WTC11 (cell line): Measurements from ENCODE around the gene CREB3. TPM values are rescaled to one million over a fixed set of nuclear protein-coding genes. Genes with fewer than 3 reads are reported as not detected.
A peak's percentile ranks its signal among the peaks of the same experiment; 100 is the strongest.

Experiments
- ATAC-seq: fragments of 200-7000 bp; cut with Tn5 transposase; 2 replicates; pipeline ENCODE4 v1.10.0; 2021; ENCODE audit warnings: mild to moderate bottlenecking, moderate library complexity
- CTCF ChIA-PET: fragments of 300-600 bp; sonication (Branson Sonifier 250); formaldehyde crosslinking; loops from one replicate; lab custom pipeline; 2021; ENCODE audit warnings: antibody characterized with exemption; lab: Charles Lee
- POLR2A ChIA-PET: fragments of 350-600 bp; sonication (Branson Sonifier 250); formaldehyde crosslinking; loops from one replicate; lab custom pipeline; 2021; ENCODE audit warnings: antibody characterized with exemption; lab: Charles Lee
- DNase-seq: peaks from one replicate; pipeline ENCODE4 v3.0.0; 2021; ENCODE audit warnings: low spot score
- H3K27ac Mint-ChIP-seq: 2 replicates; pipeline ENCODE4 v1.8.0; 2021; ENCODE audit warnings: mixed read lengths
- H3K27me3 Mint-ChIP-seq: 2 replicates; pipeline ENCODE4 v1.8.0; 2021; ENCODE audit warnings: low read depth, mild to moderate bottlenecking, moderate library complexity, mixed read lengths
- H3K36me3 Mint-ChIP-seq: 2 replicates; pipeline ENCODE4 v1.8.0; 2021; ENCODE audit warnings: mixed read lengths
- H3K4me1 Mint-ChIP-seq: 2 replicates; pipeline ENCODE4 v1.8.0; 2022; ENCODE audit warnings: mixed read lengths
- H3K4me3 Mint-ChIP-seq: 2 replicates; pipeline ENCODE4 v1.8.0; 2021; ENCODE audit warnings: mild to moderate bottlenecking, moderate library complexity, mixed read lengths
- H3K9me3 Mint-ChIP-seq: 2 replicates; pipeline ENCODE4 v1.8.0; 2021; ENCODE audit warnings: mixed read lengths
- ATF1 ChIP-seq: sonication (generic); formaldehyde crosslinking; IDR thresholded peaks from 2 replicates; pipeline ENCODE4 v1.8.1; 2023; ENCODE audit warnings: mild to moderate bottlenecking, moderate library complexity, missing genetic modification reagents
- CBFB ChIP-seq: sonication (generic); formaldehyde crosslinking; IDR thresholded peaks from 2 replicates; pipeline ENCODE4 v1.8.1; 2022; ENCODE audit warnings: mild to moderate bottlenecking, low read depth, missing genetic modification reagents
- ELF4 ChIP-seq: sonication (generic); formaldehyde crosslinking; IDR thresholded peaks from 2 replicates; pipeline ENCODE4 v1.8.1; 2022; ENCODE audit warnings: low read depth, mild to moderate bottlenecking, moderate library complexity, missing genetic modification reagents
- EMX1 ChIP-seq: fragments of 250-450 bp; sonication (Bioruptor Pico); IDR thresholded peaks from 2 replicates; pipeline ENCODE4 v1.8.0; 2021; ENCODE audit warnings: mild to moderate bottlenecking
- FOXK1 ChIP-seq: sonication (generic); formaldehyde crosslinking; IDR thresholded peaks from 2 replicates; pipeline ENCODE4 v1.8.0; 2022; ENCODE audit warnings: mild to moderate bottlenecking, moderate library complexity, missing genetic modification reagents
- IRF2 ChIP-seq: sonication (generic); formaldehyde crosslinking; IDR thresholded peaks from 2 replicates; pipeline ENCODE4 v1.8.0; 2022; ENCODE audit warnings: low read depth, missing genetic modification reagents, borderline replicate concordance
- JAZF1 ChIP-seq: fragments of 250-450 bp; sonication (Bioruptor Pico); IDR thresholded peaks from 2 replicates; pipeline ENCODE4 v1.9.0; 2021; ENCODE audit warnings: moderate library complexity, mild to moderate bottlenecking, inconsistent platforms
- MYBL2 ChIP-seq: sonication (generic); formaldehyde crosslinking; IDR thresholded peaks from 2 replicates; pipeline ENCODE4 v1.8.1; 2023; ENCODE audit warnings: mild to moderate bottlenecking, moderate library complexity, missing genetic modification reagents
- NFATC4 ChIP-seq: fragments of 250-450 bp; sonication (Bioruptor Pico); IDR thresholded peaks from 2 replicates; pipeline ENCODE4 v1.9.0; 2021; ENCODE audit warnings: mild to moderate bottlenecking
- NR1H2 ChIP-seq: sonication (generic); formaldehyde crosslinking; IDR thresholded peaks from 2 replicates; pipeline ENCODE4 v1.9.0; 2021; ENCODE audit warnings: mild to moderate bottlenecking, moderate library complexity, missing genetic modification reagents
- SMAD3 ChIP-seq: sonication (generic); formaldehyde crosslinking; IDR thresholded peaks from 2 replicates; pipeline ENCODE4 v1.8.0; 2022; ENCODE audit warnings: missing genetic modification reagents, mild to moderate bottlenecking, borderline replicate concordance
- TEAD4 ChIP-seq: sonication (generic); formaldehyde crosslinking; IDR thresholded peaks from 2 replicates; pipeline ENCODE4 v1.8.0; 2022; ENCODE audit warnings: mild to moderate bottlenecking, missing genetic modification reagents
- ZNF263 ChIP-seq: sonication (generic); formaldehyde crosslinking; IDR thresholded peaks from 2 replicates; pipeline ENCODE4 v1.8.1; 2022; ENCODE audit warnings: low read depth, mild to moderate bottlenecking, moderate library complexity, missing genetic modification reagents
- ZNF396 ChIP-seq: fragments of 250-450 bp; sonication (Bioruptor Pico); IDR thresholded peaks from 2 replicates; pipeline ENCODE4 v1.8.0; 2021; ENCODE audit warnings: mild to moderate bottlenecking, moderate library complexity, borderline replicate concordance
- ZNF416 ChIP-seq: fragments of 250-450 bp; sonication (Bioruptor Pico); IDR thresholded peaks from 2 replicates; pipeline ENCODE4 v1.9.0; 2021; ENCODE audit warnings: mild to moderate bottlenecking, inconsistent platforms
- ZNF423 ChIP-seq: fragments of 250-450 bp; sonication (Bioruptor Pico); IDR thresholded peaks from 2 replicates; pipeline ENCODE4 v2.1.2; 2022; ENCODE audit warnings: mild to moderate bottlenecking, moderate library complexity
- ZNF671 ChIP-seq: fragments of 250-450 bp; sonication (Bioruptor Pico); IDR thresholded peaks from 2 replicates; pipeline ENCODE4 v1.8.0; 2021; ENCODE audit warnings: mild to moderate bottlenecking
- total RNA-seq: library from RNA; stranded (reverse); gene quantifications from 3 replicates; pipeline ENCODE4 v1.2.3, GENCODE V29; 2021
- TF ChIP-seq, protein P1 (sequence below): sonication (generic); formaldehyde crosslinking; IDR thresholded peaks from 2 replicates; pipeline ENCODE4 v1.8.0; 2023; ENCODE audit warnings: mild to moderate bottlenecking, missing genetic modification reagents
- TF ChIP-seq, protein P2 (sequence below): sonication (generic); formaldehyde crosslinking; IDR thresholded peaks from 2 replicates; pipeline ENCODE4 v1.8.0; 2023; ENCODE audit warnings: missing genetic modification reagents
- TF ChIP-seq, protein P3 (sequence below): sonication (generic); formaldehyde crosslinking; conservative IDR thresholded peaks from 2 replicates; pipeline ENCODE4 v1.8.1; 2023; ENCODE audit warnings: mild to moderate bottlenecking, low read depth, missing genetic modification reagents, moderate library complexity
- TF ChIP-seq, protein P4 (sequence below): sonication (generic); formaldehyde crosslinking; IDR thresholded peaks from 2 replicates; pipeline ENCODE4 v1.8.0; 2022; ENCODE audit warnings: missing genetic modification reagents
- TF ChIP-seq, protein P5 (sequence below): sonication (generic); formaldehyde crosslinking; IDR thresholded peaks from 2 replicates; pipeline ENCODE4 v1.8.0; 2022; ENCODE audit warnings: mild to moderate bottlenecking, missing genetic modification reagents
- TF ChIP-seq, protein P6 (sequence below): sonication (generic); formaldehyde crosslinking; IDR thresholded peaks from 2 replicates; pipeline ENCODE4 v1.8.1; 2022; ENCODE audit warnings: missing genetic modification reagents, borderline replicate concordance

CREB3 gene
- total RNA-seq, 1 experiment from 2014 or later: 21.4 TPM

DNA sequence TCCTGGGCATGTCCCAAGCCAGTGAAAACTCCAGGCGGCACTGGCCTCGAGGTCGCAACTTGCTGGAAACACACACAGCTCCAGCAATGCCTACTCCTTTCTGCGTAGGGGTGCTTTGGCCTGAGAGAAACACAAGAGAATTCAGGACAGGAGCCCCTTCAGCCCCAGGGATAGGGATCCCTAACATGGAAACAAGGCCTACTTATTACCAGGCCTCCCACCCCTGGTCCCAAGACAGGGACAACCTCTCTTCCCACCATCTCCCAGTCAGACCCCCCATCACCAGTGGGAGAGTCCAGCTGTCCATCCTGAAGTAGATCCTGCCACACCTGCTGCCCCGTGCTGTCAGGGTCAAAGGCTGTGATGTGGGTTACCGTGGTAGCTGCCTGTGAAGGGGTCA is 7.8 kb downstream of the CREB3 start:
- Mint-ChIP-seq H3K36me3 (peaks cover 77% of the 10 kb centered on the region), H3K27me3 (no peaks in the 10 kb centered on the region), H3K4me3 (no peak overlapping the region), H3K9me3 (no peaks in the 10 kb centered on the region), H3K4me1 (no peaks in the 10 kb centered on the region), H3K27ac (no peak overlapping the region; the same call in 1 of the 2 replicates)
- TF ChIP-seq ZNF416 (CRISPR knock-in tag): no peak
- TF ChIP-seq, protein P1, sequence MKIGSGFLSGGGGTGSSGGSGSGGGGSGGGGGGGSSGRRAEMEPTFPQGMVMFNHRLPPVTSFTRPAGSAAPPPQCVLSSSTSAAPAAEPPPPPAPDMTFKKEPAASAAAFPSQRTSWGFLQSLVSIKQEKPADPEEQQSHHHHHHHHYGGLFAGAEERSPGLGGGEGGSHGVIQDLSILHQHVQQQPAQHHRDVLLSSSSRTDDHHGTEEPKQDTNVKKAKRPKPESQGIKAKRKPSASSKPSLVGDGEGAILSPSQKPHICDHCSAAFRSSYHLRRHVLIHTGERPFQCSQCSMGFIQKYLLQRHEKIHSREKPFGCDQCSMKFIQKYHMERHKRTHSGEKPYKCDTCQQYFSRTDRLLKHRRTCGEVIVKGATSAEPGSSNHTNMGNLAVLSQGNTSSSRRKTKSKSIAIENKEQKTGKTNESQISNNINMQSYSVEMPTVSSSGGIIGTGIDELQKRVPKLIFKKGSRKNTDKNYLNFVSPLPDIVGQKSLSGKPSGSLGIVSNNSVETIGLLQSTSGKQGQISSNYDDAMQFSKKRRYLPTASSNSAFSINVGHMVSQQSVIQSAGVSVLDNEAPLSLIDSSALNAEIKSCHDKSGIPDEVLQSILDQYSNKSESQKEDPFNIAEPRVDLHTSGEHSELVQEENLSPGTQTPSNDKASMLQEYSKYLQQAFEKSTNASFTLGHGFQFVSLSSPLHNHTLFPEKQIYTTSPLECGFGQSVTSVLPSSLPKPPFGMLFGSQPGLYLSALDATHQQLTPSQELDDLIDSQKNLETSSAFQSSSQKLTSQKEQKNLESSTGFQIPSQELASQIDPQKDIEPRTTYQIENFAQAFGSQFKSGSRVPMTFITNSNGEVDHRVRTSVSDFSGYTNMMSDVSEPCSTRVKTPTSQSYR (CRISPR knock-in tag): no peak
- no peak for TF ChIP-seq FOXK1
- no peak for TF ChIP-seq SMAD3 (CRISPR knock-in tag)
- no peak for TF ChIP-seq ZNF671
- TF ChIP-seq ZNF423 (CRISPR knock-in tag): no peak
- no peak for TF ChIP-seq JAZF1 (CRISPR knock-in tag)
- TF ChIP-seq ATF1 (CRISPR knock-in tag): no peak
- TF ChIP-seq NFATC4 (CRISPR knock-in tag): no peak
- TF ChIP-seq, protein P2, sequence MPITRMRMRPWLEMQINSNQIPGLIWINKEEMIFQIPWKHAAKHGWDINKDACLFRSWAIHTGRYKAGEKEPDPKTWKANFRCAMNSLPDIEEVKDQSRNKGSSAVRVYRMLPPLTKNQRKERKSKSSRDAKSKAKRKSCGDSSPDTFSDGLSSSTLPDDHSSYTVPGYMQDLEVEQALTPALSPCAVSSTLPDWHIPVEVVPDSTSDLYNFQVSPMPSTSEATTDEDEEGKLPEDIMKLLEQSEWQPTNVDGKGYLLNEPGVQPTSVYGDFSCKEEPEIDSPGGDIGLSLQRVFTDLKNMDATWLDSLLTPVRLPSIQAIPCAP: no peak
- no peak for TF ChIP-seq ZNF263 (CRISPR knock-in tag)
- TF ChIP-seq NR1H2 (CRISPR knock-in tag): no peak
- TF ChIP-seq IRF2 (CRISPR knock-in tag): no peak
- TF ChIP-seq EMX1: no peak
- TF ChIP-seq ZNF396 (CRISPR knock-in tag): no peak
- ATAC-seq (no peak), DNase-seq (no peak)
- CTCF ChIA-PET: interaction anchor here (1.7 kb wide), 1 partner anchor 16 kb away, joined by 8 read pairs; no protein-coding TSS in a partner anchor
- POLR2A ChIA-PET: interaction anchor here (1.2 to 1.4 kb wide), 2 partner anchors 9 to 10 kb away, joined by 3 read pairs; partner anchors contain the start of gene TLN1

DNA sequence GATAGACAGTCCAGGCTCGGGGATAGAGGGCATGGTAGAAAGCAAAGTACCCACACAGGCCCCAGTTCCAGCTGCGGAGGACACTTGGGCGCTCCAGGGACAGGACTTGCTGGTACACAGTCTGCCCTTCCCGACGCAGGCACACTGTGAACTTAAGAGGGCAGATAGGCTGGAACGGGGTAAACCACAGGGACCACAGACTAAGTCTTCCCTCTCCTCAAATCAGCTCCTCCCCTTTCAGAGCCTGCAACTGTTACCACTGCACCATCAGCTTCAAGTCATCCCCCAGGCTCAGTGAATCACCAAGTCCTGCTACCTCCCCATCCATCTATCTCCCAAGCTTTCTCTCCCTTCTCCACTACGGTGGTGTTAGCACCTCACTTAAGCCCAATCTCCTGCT is 9.3 kb downstream of the CREB3 start:
- Mint-ChIP-seq H3K9me3 (no peaks in the 10 kb centered on the region), H3K4me3 (no peak overlapping the region)
- CTCF ChIA-PET: interaction anchor here (0.9 kb wide), 1 partner anchor 81 kb away, joined by 4 read pairs; no protein-coding TSS in a partner anchor
- TF ChIP-seq, protein P3, sequence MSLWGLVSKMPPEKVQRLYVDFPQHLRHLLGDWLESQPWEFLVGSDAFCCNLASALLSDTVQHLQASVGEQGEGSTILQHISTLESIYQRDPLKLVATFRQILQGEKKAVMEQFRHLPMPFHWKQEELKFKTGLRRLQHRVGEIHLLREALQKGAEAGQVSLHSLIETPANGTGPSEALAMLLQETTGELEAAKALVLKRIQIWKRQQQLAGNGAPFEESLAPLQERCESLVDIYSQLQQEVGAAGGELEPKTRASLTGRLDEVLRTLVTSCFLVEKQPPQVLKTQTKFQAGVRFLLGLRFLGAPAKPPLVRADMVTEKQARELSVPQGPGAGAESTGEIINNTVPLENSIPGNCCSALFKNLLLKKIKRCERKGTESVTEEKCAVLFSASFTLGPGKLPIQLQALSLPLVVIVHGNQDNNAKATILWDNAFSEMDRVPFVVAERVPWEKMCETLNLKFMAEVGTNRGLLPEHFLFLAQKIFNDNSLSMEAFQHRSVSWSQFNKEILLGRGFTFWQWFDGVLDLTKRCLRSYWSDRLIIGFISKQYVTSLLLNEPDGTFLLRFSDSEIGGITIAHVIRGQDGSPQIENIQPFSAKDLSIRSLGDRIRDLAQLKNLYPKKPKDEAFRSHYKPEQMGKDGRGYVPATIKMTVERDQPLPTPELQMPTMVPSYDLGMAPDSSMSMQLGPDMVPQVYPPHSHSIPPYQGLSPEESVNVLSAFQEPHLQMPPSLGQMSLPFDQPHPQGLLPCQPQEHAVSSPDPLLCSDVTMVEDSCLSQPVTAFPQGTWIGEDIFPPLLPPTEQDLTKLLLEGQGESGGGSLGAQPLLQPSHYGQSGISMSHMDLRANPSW (CRISPR knock-in tag): no peak
- TF ChIP-seq, protein P4, sequence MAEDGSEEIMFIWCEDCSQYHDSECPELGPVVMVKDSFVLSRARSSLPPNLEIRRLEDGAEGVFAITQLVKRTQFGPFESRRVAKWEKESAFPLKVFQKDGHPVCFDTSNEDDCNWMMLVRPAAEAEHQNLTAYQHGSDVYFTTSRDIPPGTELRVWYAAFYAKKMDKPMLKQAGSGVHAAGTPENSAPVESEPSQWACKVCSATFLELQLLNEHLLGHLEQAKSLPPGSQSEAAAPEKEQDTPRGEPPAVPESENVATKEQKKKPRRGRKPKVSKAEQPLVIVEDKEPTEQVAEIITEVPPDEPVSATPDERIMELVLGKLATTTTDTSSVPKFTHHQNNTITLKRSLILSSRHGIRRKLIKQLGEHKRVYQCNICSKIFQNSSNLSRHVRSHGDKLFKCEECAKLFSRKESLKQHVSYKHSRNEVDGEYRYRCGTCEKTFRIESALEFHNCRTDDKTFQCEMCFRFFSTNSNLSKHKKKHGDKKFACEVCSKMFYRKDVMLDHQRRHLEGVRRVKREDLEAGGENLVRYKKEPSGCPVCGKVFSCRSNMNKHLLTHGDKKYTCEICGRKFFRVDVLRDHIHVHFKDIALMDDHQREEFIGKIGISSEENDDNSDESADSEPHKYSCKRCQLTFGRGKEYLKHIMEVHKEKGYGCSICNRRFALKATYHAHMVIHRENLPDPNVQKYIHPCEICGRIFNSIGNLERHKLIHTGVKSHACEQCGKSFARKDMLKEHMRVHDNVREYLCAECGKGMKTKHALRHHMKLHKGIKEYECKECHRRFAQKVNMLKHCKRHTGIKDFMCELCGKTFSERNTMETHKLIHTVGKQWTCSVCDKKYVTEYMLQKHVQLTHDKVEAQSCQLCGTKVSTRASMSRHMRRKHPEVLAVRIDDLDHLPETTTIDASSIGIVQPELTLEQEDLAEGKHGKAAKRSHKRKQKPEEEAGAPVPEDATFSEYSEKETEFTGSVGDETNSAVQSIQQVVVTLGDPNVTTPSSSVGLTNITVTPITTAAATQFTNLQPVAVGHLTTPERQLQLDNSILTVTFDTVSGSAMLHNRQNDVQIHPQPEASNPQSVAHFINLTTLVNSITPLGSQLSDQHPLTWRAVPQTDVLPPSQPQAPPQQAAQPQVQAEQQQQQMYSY (CRISPR knock-in tag): no peak
- TF ChIP-seq, protein P5, sequence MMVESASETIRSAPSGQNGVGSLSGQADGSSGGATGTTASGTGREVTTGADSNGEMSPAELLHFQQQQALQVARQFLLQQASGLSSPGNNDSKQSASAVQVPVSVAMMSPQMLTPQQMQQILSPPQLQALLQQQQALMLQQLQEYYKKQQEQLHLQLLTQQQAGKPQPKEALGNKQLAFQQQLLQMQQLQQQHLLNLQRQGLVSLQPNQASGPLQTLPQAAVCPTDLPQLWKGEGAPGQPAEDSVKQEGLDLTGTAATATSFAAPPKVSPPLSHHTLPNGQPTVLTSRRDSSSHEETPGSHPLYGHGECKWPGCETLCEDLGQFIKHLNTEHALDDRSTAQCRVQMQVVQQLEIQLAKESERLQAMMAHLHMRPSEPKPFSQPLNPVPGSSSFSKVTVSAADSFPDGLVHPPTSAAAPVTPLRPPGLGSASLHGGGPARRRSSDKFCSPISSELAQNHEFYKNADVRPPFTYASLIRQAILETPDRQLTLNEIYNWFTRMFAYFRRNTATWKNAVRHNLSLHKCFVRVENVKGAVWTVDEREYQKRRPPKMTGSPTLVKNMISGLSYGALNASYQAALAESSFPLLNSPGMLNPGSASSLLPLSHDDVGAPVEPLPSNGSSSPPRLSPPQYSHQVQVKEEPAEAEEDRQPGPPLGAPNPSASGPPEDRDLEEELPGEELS: no peak
- no peak for TF ChIP-seq MYBL2 (CRISPR knock-in tag)
- TF ChIP-seq ZNF263 (CRISPR knock-in tag): no peak
- TF ChIP-seq, protein P6, sequence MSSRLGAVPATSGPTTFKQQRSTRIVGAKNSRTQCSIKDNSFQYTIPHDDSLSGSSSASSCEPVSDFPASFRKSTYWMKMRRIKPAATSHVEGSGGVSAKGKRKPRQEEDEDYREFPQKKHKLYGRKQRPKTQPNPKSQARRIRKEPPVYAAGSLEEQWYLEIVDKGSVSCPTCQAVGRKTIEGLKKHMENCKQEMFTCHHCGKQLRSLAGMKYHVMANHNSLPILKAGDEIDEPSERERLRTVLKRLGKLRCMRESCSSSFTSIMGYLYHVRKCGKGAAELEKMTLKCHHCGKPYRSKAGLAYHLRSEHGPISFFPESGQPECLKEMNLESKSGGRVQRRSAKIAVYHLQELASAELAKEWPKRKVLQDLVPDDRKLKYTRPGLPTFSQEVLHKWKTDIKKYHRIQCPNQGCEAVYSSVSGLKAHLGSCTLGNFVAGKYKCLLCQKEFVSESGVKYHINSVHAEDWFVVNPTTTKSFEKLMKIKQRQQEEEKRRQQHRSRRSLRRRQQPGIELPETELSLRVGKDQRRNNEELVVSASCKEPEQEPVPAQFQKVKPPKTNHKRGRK: no peak
- TF ChIP-seq CBFB (CRISPR knock-in tag): no peak
- TF ChIP-seq TEAD4 (CRISPR knock-in tag): no peak
- no peak for TF ChIP-seq ELF4 (CRISPR knock-in tag)

More for the DNA sequence above, 9.3 kb downstream of the CREB3 start:
- POLR2A ChIA-PET: no interaction called here
- 0 out of 2 replicates have a peak overlapping the region, but pooled peaks have one; percentile 9 for H3K27ac Mint-ChIP-seq
- no peak for DNase-seq
- peaks cover 74% of the 10 kb centered on the region for H3K36me3 Mint-ChIP-seq
- H3K27me3 Mint-ChIP-seq: no peaks in the 10 kb centered on the region
- H3K4me1 Mint-ChIP-seq: peaks cover 10% of the 10 kb centered on the region
- ATAC-seq: no peak
